Neural cell (in vitro differentiated cells): ENCODE measurements around the gene ANKS3. TPM values are rescaled to one million over a fixed set of nuclear protein-coding genes. Genes with fewer than 3 reads are reported as not detected.

Experiments
- H2AFZ ChIP-seq: fragments of 200-600, 300-800 bp; sonication (generic), shearing (Covaris generic); 2 replicates; pipeline ENCODE4 v1.6.0; 2014; ENCODE audit warnings: low read depth, mild to moderate bottlenecking, antibody characterized with exemption, low read length, moderate library complexity
- H3F3A ChIP-seq: fragments of 200-600 bp; shearing (Covaris generic); 2 replicates; pipeline ENCODE4 v1.6.1; 2016; ENCODE audit warnings: mild to moderate bottlenecking, moderate library complexity, mixed read lengths, antibody characterized with exemption, low read length; ENCODE audit not compliant: insufficient read depth, poor library complexity, severe bottlenecking
- H3K27ac ChIP-seq: fragments of 200-600, 300-800 bp; sonication (generic), shearing (Covaris generic); 2 replicates; pipeline ENCODE4 v1.5.1; 2014; ENCODE audit warnings: mild to moderate bottlenecking, low read length, moderate library complexity
- H3K27me3 ChIP-seq: fragments of 300-800, 200-600 bp; sonication (generic), shearing (Covaris generic); 2 replicates; pipeline ENCODE4 v1.6.0; 2014; ENCODE audit warnings: mild to moderate bottlenecking, low read depth, low read length, moderate library complexity; ENCODE audit not compliant: insufficient read depth
- H3K36me3 ChIP-seq: fragments of 300-800, 200-600 bp; sonication (generic), shearing (Covaris generic); 2 replicates; pipeline ENCODE4 v1.5.1; 2014; ENCODE audit warnings: mild to moderate bottlenecking, antibody characterized with exemption, low read length, moderate library complexity; ENCODE audit not compliant: insufficient read depth
- H3K4me2 ChIP-seq: fragments of 300-800, 200-600 bp; sonication (generic), shearing (Covaris generic); 2 replicates; pipeline ENCODE4 v1.6.0; 2014; ENCODE audit warnings: mild to moderate bottlenecking, low read length
- H3K4me3 ChIP-seq: fragments of 300-800, 200-600 bp; sonication (generic), shearing (Covaris generic); 2 replicates; pipeline ENCODE4 v1.5.1; 2014; ENCODE audit warnings: mild to moderate bottlenecking, low read length, moderate library complexity
- H3K79me2 ChIP-seq: fragments of 200-600 bp; shearing (Covaris generic); replicated peaks from 2 replicates; pipeline ENCODE4 v1.6.0; 2014; ENCODE audit warnings: mild to moderate bottlenecking, low read length, moderate library complexity; ENCODE audit not compliant: insufficient read depth
- H3K9ac ChIP-seq: fragments of 300-800, 200-600 bp; sonication (generic), shearing (Covaris generic); 2 replicates; pipeline ENCODE4 v1.6.1; 2016; ENCODE audit warnings: mild to moderate bottlenecking, low read length, mixed read lengths
- H3K9me2 ChIP-seq: fragments of 200-600 bp; shearing (Covaris generic); 2 replicates; pipeline ENCODE4 v1.6.1; 2016; ENCODE audit warnings: mild to moderate bottlenecking, low read length, mixed read lengths; ENCODE audit not compliant: insufficient read depth
- H3K9me3 ChIP-seq: fragments of 200-600, 300-800 bp; sonication (generic), shearing (Covaris generic); 2 replicates; pipeline ENCODE4 v1.6.1; 2016; ENCODE audit warnings: mild to moderate bottlenecking, mixed run types, low read length, moderate library complexity, mixed read lengths
- H4K20me1 ChIP-seq: fragments of 200-600 bp; shearing (Covaris generic); 2 replicates; pipeline ENCODE4 v1.6.1; 2016; ENCODE audit warnings: mild to moderate bottlenecking, mixed run types; ENCODE audit not compliant: insufficient read depth
- CTCF ChIP-seq: fragments of 450-650 bp; IDR thresholded peaks from 2 replicates; pipeline ENCODE4 v1.5.1; 2014; ENCODE audit warnings: antibody characterized with exemption, mild to moderate bottlenecking, moderate library complexity; ENCODE audit not compliant: poor library complexity, severe bottlenecking
- EP300 ChIP-seq: fragments of 450-650 bp; conservative IDR thresholded peaks from 2 replicates; pipeline ENCODE4 v1.6.1; 2014; ENCODE audit warnings: antibody characterized with exemption, mild to moderate bottlenecking, moderate library complexity; ENCODE audit not compliant: poor library complexity, severe bottlenecking
- EZH2 ChIP-seq: fragments of 200-600, 300-800 bp; shearing (Covaris generic), sonication (generic); IDR thresholded peaks from 2 replicates; pipeline ENCODE4 v1.6.1; 2014; ENCODE audit warnings: antibody characterized with exemption, low read length, borderline replicate concordance, mild to moderate bottlenecking; ENCODE audit not compliant: insufficient read depth, poor library complexity, severe bottlenecking
- MXI1 ChIP-seq: fragments of 450-650 bp; conservative IDR thresholded peaks from 2 replicates; pipeline ENCODE4 v1.6.1; 2014; ENCODE audit warnings: antibody characterized with exemption, mild to moderate bottlenecking; ENCODE audit not compliant: poor library complexity, severe bottlenecking
- POLR2AphosphoS5 ChIP-seq: IDR thresholded peaks from 2 replicates; pipeline ENCODE4 v1.6.1; 2012
- RAD21 ChIP-seq: fragments of 450-650 bp; conservative IDR thresholded peaks from 2 replicates; pipeline ENCODE4 v1.6.1; 2014; ENCODE audit warnings: antibody characterized with exemption, mild to moderate bottlenecking, moderate library complexity
- REST ChIP-seq: IDR thresholded peaks from 2 replicates; pipeline ENCODE4 v1.6.1; 2012; ENCODE audit warnings: borderline replicate concordance
- SMC3 ChIP-seq: fragments of 450-650 bp; conservative IDR thresholded peaks from 2 replicates; pipeline ENCODE4 v1.6.1; 2014; ENCODE audit warnings: antibody characterized with exemption, mild to moderate bottlenecking, moderate library complexity; ENCODE audit not compliant: poor library complexity
- TAF1 ChIP-seq: IDR thresholded peaks from 2 replicates; pipeline ENCODE4 v1.6.1; 2012; ENCODE audit warnings: low read depth
- polyA plus RNA-seq: library from polyadenylated mRNA; depleted of rRNA; stranded (reverse); fragments of >200 nt; gene quantifications from 2 replicates; pipeline ENCODE4 v1.2.3, GENCODE V29; 2014

The ANKS3 gene
- polyA plus RNA-seq, 1 donor from 2014 or later, result 53.9 TPM

GRCh38 chr16:4685292-4685691, 48.8 kb downstream of the ANKS3 start:
- TF ChIP-seq POLR2AphosphoS5 (no peak), RAD21 (no peak), MXI1 (no peak), EZH2 (no peak), TAF1 (no peak), SMC3 (no peak), CTCF (no peak), REST (no peak), EP300 (no peak)
- no peak overlapping the region for H3K27ac ChIP-seq

GRCh38 chr16:4684763-4685162, 49.3 kb downstream of the ANKS3 start:
- TF ChIP-seq SMC3, result no peak
- no peak for TF ChIP-seq EZH2
- TF ChIP-seq EP300, result no peak
- no peak for TF ChIP-seq TAF1
- no peak for TF ChIP-seq CTCF
- TF ChIP-seq POLR2AphosphoS5, result no peak
- no peak for TF ChIP-seq MXI1
- no peak for TF ChIP-seq RAD21
- no peak for TF ChIP-seq REST
- H3K79me2 ChIP-seq, result no peaks in the 10 kb centered on the region
- no peaks in the 10 kb centered on the region for H3K9me3 ChIP-seq
- H3K4me3 ChIP-seq, result no peak overlapping the region
- no peaks in the 10 kb centered on the region for H3K9me2 ChIP-seq
- no peaks in the 10 kb centered on the region for H3K36me3 ChIP-seq
- H3K27me3 ChIP-seq, result no peaks in the 10 kb centered on the region
- no peak overlapping the region for H3K9ac ChIP-seq
- no peak overlapping the region for H3K27ac ChIP-seq
- H4K20me1 ChIP-seq, result no peaks in the 10 kb centered on the region
- no peak overlapping the region for H2AFZ ChIP-seq
- no peak overlapping the region for H3K4me2 ChIP-seq
- H3F3A ChIP-seq, result no peaks in the 10 kb centered on the region

More at GRCh38 chr16:4685292-4685691, 48.8 kb downstream of the ANKS3 start:
- no peak overlapping the region for H2AFZ ChIP-seq
- H3K9me2 ChIP-seq, result no peaks in the 10 kb centered on the region
- no peak overlapping the region for H3K4me3 ChIP-seq
- no peaks in the 10 kb centered on the region for H3K9me3 ChIP-seq
- H3K79me2 ChIP-seq, result no peaks in the 10 kb centered on the region
- no peaks in the 10 kb centered on the region for H3F3A ChIP-seq
- H3K4me2 ChIP-seq, result no peak overlapping the region
- H3K9ac ChIP-seq, result no peak overlapping the region
- no peaks in the 10 kb centered on the region for H4K20me1 ChIP-seq
- H3K36me3 ChIP-seq, result no peaks in the 10 kb centered on the region
- H3K27me3 ChIP-seq, result no peaks in the 10 kb centered on the region
